Kidney (tissue), 14 donors: Measurements from ENCODE around the gene MTF2. TPM values are rescaled to one million over a fixed set of nuclear protein-coding genes. Genes with fewer than 3 reads are reported as not detected.

Experiments
- DNase-seq, 5 donors: peaks; one replicate each; pipeline ENCODE4 v3.0.0-alpha.2; 2013 to 2020
- FAIRE-seq: peaks from 2 replicates; lab custom pipeline; 2012; peaks lifted over from hg19 to GRCh38; lab: Jason Lieb, UNC
- H3K27ac ChIP-seq, 2 donors: one replicate each; pipeline ENCODE4 v1.7.0; 2013; ENCODE audit warnings: low read depth in 2 of 2, low read length in 2 of 2, inconsistent platforms in 1 of 2
- H3K27me3 ChIP-seq: one replicate; pipeline ENCODE4 v1.7.1; 2013; ENCODE audit warnings: low read length, inconsistent platforms; ENCODE audit not compliant: control insufficient read depth, insufficient read depth
- H3K36me3 ChIP-seq, 3 donors: one replicate each; pipeline versions ENCODE4 v1.7.0 to v1.7.1; 2013; ENCODE audit warnings: low read length in 3 of 3, control low read depth in 1 of 3, inconsistent platforms in 1 of 3; ENCODE audit not compliant: insufficient read depth in 3 of 3, control insufficient read depth in 2 of 3
- H3K4me1 ChIP-seq, 3 donors: one replicate each; pipeline versions ENCODE4 v1.7.0 to v1.7.1; 2013; ENCODE audit warnings: low read length in 3 of 3, inconsistent platforms in 1 of 3, low read depth in 1 of 3; ENCODE audit not compliant: control insufficient read depth in 2 of 3, insufficient read depth in 2 of 3
- H3K4me3 ChIP-seq, 3 donors: one replicate each; pipeline versions ENCODE4 v1.7.0 to v1.8.1; 2013; ENCODE audit warnings: low read length in 3 of 3, control low read depth in 1 of 3, inconsistent platforms in 1 of 3
- H3K9ac ChIP-seq, 3 donors: one replicate each; pipeline versions ENCODE4 v1.7.0 to v1.7.1; 2013; ENCODE audit warnings: low read length in 3 of 3, control low read depth in 1 of 3, inconsistent platforms in 1 of 3
- H3K9me3 ChIP-seq, 3 donors: one replicate each; pipeline versions ENCODE4 v1.7.0 to v1.7.1; 2013; ENCODE audit warnings: low read length in 3 of 3, control low read depth in 1 of 3, inconsistent platforms in 1 of 3; ENCODE audit not compliant: control insufficient read depth in 2 of 3, insufficient read depth in 1 of 3
- CTCF ChIP-seq: IDR thresholded peaks from 3 replicates; pipeline ENCODE4 v1.5.1; 2012; ENCODE audit warnings: mild to moderate bottlenecking, moderate library complexity, borderline replicate concordance; ENCODE audit not compliant: insufficient read depth; ENCODE audit errors: extremely low read depth
- intact Hi-C: fragments of 100-400 bp; cut with DNase I; formaldehyde crosslinking; loops from one replicate; pipeline ENCODE4 v1.11.1; 2022
- polyA plus RNA-seq: library from polyadenylated mRNA; stranded (reverse); fragments of 350-450 nt; fragmentation: Illumina TruSeq; extraction: RNeasy Lipid Tissue Mini Kit (QIAGEN cat#74804); gene quantifications from one replicate; pipeline ENCODE4 v1.2.3, GENCODE V29; 2014; ENCODE audit warnings: low read depth, low replicate concordance; ENCODE audit not compliant: insufficient read depth
- total RNA-seq: library from RNA; stranded (reverse); fragmentation: NEBNext Ultra II Directional; extraction: Animal tissue kit (Norgen Biotek cat#: 25700); gene quantifications from one replicate; pipeline ENCODE4 v1.2.1, GENCODE V29; 2021
- donor health status: control.
- donor health status: control.
- donor health status: control.
- donor health status: control.
- donor health status: control.
- donor health status: DM: yes; HTN: yes; CAD: no.
- donor health status: Normal renal cell carcinoma (clear cell type).

MTF2 gene
- total and polyA plus RNA-seq, 2 donors from 2014 or later, result 8.8 to 30.5 TPM

DNA sequence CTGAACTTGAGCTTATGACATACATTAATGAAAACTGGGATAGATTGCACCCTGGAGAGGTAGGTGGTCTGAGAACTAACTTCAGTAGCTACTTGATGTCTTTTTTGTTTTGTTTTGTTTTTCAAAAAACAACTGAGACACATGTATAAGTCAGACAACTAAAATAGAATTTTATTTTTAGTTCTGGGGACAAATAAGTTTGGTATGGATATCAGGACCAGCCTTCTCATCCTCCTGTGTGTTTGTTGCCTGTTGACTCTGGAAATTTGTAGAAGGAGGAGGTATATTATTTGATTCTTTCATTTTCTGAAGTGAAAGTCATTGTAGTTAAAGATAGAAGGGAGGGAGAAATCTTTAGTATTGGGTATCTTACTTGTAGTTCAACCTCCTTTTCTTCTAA, 41.5 kb downstream of the MTF2 start:
- H3K27ac ChIP-seq, result no peak overlapping the region
- intact Hi-C loops, result no loop called here
- no peaks in the 10 kb centered on the region for H3K27me3 ChIP-seq
- FAIRE-seq (no peak), DNase-seq (no peak)
- H3K36me3 ChIP-seq, result peaks cover 3 to 5% (median 4%) of the 10 kb centered on the region in 3 donors
- no peak overlapping the region for H3K9ac ChIP-seq
- no peaks in the 10 kb centered on the region for H3K4me1 ChIP-seq
- no peaks in the 10 kb centered on the region for H3K9me3 ChIP-seq
- H3K4me3 ChIP-seq, result no peak overlapping the region
- no peak for TF ChIP-seq CTCF

DNA sequence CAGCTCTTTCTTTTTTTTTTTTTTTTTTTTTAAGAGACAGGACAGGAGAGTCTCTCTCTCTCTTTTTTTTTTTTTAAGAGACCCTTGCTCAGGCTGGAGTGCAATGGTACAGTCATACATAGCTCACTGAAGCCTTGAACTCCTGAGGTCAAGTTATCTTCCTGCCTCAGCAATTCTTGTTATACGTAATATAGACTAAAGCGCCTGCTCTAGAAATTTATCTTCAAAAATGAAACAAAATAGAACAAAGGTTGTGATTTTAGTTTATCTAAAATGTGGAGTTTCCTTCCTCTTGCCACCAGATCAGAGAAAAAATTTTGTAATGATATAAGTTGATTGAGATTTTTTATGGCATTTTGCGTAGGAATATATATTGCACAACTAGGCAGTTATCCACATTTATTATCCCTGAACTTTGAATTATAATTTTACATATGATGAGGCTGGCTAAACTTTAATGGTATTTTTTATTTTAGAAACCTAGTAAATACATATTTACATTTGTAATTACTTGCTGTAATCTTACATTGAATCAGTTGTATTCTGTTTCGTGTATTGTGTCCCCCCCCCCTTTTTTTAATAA, 44.2 kb downstream of the MTF2 start:
- H3K27me3 ChIP-seq, result no peaks in the 10 kb centered on the region
- no peak for DNase-seq

DNA sequence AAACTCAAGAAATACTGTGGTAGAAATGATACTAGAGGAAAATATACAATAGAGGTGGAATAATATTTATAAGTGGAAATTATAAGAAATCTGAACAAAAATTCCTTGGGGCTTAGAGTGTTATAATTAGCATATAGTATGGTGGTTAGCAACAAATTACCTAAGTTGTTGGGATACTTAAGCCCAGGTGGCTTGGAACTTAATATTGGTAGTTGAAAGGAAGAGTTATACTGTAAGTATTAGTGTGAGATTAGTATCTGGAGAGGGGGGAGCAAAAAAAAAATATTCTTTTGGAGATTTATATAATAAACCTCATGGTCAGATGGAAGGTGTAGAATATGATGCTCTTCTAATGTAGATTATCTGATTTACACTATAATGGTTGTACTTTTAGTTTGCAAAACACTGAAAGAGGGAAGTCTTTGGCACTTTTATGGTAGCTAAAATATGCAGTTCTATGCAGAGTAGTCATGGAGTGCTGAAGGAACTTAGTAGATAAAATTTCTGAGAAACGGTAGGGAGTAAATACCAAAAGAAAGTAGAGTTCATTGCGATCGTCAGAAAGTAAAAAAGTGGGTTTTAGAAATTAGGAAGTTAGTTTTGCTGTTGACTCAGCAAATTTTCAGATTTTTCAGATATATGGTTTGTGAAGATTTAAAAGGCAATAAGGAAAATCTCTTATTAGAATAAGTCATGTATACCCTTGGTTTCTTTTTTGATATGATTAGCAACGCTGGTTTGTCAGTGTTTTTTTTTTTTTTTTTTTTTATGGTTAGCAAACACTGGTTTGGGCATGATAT, 45.7 kb downstream of the MTF2 start:
- Histone ChIP-seq H3K9me3 (no peaks in the 10 kb centered on the region), H3K9ac (no peak overlapping the region), H3K4me1 (no peaks in the 10 kb centered on the region), H3K27me3 (no peaks in the 10 kb centered on the region), H3K4me3 (no peak overlapping the region), H3K27ac (no peak overlapping the region), H3K36me3 (peaks cover 0 to 1% (median 0%) of the 10 kb centered on the region in 3 donors)
- TF ChIP-seq CTCF, result no peak
- intact Hi-C loops, result no loop called here
- DNase-seq (no peak), FAIRE-seq (no peak)

More for the DNA sequence above, 44.2 kb downstream of the MTF2 start:
- Histone ChIP-seq H3K4me3 (no peak overlapping the region), H3K9me3 (no peaks in the 10 kb centered on the region), H3K9ac (no peak overlapping the region), H3K27ac (no peak overlapping the region), H3K36me3 (peaks cover 0 to 5% (median 2%) of the 10 kb centered on the region in 3 donors), H3K4me1 (no peaks in the 10 kb centered on the region)
- intact Hi-C loops, result no loop called here
- no peak for FAIRE-seq
- no peak for TF ChIP-seq CTCF
